GM21381 (cell line): ENCODE measurements around the gene MAP1B.

ENCODE experiments used
- ATAC-seq: cut with Tn5 transposase; IDR thresholded peaks from one replicate; pipeline ENCODE4 v1.9.1; 2021; ENCODE audit warnings: mild to moderate bottlenecking, moderate library complexity; ENCODE audit not compliant: unreplicated experiment

MAP1B gene

DNA sequence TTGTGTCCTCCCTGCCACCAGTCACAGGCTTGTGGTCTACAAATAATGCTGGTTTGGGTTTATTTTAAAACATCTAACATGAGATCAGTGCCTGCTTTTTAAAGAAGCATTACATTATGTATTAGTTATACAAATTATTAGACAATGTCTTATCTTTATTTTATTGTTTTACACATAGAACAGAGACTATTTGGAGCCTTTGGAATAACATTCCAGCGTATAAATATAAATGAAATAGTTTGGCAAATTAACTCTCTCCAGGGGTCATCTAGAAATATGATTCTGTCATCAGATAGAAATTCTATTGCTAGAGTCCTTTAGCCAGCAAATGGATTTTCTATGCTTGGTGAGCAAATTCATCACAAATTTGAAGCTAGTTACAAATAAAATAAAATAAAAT, 22.4 kb downstream of the MAP1B start:
- ATAC-seq = no peak

GRCh38 chr5:72130351-72130761, 23.1 kb downstream of the MAP1B start:
- no peak for ATAC-seq

DNA sequence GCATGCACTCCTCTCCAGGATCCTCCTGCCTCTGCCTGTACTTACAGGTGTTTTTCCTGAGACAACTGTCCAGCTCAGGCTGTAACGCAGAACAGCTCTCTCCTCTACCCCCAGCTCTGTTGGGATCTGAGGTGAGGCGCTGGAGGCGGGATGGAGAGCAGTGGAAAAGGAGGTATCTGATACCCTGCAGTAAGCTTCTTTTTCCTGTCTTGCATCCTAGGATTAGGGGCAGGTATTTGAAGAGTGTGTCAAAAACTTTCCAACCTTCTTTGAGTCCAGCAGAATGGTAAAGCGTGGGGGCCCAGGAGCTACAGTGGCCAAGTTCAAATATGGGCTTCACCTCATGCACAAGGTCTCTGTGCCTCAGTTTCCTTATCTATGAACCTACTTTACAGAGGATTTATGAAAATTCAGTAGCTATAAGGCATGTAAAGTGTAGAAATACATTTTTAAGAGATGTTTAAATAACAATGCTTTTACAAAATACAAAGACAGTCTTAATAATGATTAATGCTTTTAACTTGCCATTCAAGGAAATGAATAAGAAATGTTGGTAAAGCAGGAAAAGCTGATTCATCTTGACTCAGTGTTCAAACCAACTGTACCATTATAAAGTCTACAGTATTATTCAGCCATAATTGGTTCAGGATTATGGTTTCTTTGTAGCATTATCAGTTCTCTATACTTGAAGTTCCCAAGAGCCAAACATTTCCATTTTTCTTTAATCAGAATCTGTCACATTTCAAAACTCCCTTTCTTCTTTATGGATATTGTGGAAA, 26.1 kb downstream of the MAP1B start:
- no peak for ATAC-seq

- no peak for ATAC-seq
Measured at GRCh38 chr5:72134226-72134899, 27.1 kb downstream of the MAP1B start.

DNA sequence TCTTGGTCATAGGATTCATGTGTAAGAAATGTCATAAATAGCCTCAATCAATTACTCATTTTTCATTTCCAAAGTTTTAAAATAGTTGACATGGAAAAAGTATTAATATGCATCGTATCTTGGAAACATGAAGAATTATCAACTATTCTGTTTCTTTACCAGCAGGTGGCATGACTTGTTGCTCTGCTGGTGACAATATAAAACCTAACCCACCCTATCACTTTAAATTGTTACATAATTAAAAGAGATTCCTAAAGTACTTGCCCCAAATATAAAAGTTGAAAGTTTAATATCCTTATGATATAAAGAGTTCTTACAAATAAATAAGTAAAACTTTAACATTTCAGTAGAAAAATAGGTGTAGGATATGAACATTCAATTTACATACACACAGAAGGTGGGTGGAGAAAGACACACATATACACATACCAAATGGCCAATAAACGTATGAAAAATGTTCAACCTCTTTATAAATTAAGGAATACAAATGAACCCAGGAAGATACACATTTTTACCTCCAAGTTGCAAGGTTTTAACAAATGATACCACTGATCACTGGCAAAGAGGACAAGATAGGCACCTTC, 30.6 kb downstream of the MAP1B start:
- ATAC-seq = no peak

- ATAC-seq = peak; percentile 62
Measured at GRCh38 chr5:72138943-72139521, 31.8 kb downstream of the MAP1B start.

DNA sequence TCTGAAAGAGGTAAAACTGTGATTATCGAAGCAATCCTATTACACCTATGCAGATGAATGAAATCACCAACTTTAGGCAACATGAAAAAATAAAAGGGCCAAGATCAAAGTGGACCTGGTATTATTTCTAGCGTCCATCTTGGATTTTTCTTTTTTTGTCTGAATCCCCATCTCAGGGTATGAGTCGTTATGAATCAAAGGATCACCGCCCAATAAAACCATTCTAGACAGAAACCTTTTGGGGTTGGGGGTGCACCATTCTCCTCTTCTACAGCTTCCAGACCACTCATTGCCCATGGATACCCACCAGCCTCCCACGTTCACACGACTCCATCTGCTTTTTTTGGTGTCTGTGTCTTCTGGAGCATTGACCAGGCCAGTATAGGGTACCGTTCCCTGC, 33.4 kb downstream of the MAP1B start:
- no peak for ATAC-seq

GRCh38 chr5:72141440-72142355, 34.4 kb downstream of the MAP1B start:
- no peak for ATAC-seq

GRCh38 chr5:72144762-72145161, 37.5 kb downstream of the MAP1B start:
- no peak for ATAC-seq

DNA sequence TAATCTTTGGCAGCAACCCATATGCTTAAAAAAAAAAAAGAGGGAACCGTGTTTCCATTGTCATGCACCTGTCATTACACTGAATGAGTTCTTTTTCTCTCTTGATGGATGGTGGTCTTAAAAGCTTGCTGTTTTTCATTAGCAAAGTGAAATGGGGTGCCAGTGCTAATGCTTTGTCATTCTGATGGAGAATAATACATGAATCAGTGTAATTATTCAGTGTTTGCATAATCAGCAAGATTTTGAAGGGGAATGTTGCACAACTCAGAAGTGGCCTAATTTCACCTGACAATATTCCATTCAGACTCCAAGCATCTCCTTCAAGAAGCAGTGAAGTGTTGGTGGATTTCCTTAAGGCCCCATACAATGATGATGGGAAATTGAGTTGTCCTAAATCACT, 38.1 kb downstream of the MAP1B start:
- no peak for ATAC-seq

DNA sequence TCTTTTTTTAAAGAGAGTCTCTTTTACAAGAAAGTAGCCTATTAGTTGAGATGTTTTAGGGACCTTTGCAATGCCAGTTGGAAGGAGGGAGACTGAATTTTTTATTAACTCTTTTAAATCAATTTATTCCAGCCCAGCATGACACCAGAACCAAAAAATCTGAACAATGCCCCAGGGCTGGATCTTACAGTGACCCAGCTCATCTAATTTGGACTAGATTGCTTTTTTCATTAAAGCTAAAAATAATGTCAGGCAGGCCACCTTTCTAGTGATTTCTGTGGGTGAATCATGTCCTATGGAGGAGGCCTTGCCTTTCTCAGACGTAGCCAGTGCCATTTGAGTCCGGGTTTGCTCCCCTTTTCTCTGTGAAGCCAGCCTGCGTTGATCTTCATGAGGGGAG, 38.8 kb downstream of the MAP1B start:
- ATAC-seq = no peak

- ATAC-seq = no peak
Measured at GRCh38 chr5:72147569-72147968, 40.3 kb downstream of the MAP1B start.

DNA sequence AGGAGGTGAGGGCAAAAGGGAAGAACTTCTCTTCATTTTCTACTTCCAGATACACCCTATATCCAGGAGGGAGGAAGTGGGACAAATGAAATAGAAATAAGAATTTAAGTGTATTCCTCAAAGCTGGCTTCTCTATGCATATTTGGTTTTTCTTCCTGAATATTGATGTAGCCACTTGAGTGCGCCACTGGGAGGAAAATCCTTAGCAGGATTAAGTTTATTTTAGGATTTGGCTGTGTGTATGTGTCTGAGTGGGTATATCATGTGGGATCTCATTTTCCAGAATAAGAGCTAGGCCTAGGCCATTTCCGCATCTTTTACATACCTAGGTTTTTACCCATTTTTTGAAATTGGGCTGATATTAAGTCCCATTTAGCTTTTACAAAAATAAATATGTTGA, 42.5 kb downstream of the MAP1B start:
- no peak for ATAC-seq

GRCh38 chr5:72151169-72151568, 43.9 kb downstream of the MAP1B start:
- no peak for ATAC-seq

DNA sequence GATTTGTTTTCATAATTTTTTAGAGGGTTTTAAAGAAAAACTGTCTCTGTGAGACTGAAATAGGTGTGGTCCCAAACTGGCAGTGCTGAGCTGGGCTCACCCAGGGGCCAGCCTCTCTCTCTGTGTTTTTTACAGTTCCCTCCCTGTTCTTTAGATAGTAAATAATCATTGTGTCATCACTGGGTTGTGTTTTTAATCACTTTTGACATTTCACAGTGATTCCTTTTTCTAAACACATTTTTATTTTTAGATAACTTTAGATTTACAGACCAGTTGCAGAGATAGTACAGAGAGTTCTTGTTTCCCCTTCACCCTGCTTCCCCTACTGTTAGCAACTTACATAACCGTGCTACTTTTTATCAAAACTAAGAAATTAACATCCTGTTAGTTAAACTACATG, 44.4 kb downstream of the MAP1B start:
- ATAC-seq = no peak

DNA sequence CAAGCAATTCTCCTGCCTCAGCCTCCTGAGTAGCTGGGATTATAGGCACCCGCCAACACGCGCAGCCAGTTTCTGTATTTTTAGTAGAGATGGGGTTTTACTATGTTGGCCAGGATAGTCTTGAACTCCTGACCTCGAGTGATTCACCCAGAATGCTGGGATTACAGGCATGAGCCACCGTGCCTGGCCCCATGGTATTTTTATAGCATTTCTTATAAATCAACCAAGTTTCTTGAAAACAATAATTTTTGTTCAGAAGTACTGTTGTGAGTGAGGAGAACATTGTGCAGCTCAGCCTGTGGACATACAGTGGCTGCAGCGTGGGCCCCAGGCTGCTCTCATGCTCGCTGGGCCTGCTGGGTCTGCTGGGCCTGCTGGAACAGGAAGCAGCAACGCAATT, 45.3 kb downstream of the MAP1B start:
- no peak for ATAC-seq

- no peak for ATAC-seq
Measured at GRCh38 chr5:72153551-72153950, 46.3 kb downstream of the MAP1B start.

DNA sequence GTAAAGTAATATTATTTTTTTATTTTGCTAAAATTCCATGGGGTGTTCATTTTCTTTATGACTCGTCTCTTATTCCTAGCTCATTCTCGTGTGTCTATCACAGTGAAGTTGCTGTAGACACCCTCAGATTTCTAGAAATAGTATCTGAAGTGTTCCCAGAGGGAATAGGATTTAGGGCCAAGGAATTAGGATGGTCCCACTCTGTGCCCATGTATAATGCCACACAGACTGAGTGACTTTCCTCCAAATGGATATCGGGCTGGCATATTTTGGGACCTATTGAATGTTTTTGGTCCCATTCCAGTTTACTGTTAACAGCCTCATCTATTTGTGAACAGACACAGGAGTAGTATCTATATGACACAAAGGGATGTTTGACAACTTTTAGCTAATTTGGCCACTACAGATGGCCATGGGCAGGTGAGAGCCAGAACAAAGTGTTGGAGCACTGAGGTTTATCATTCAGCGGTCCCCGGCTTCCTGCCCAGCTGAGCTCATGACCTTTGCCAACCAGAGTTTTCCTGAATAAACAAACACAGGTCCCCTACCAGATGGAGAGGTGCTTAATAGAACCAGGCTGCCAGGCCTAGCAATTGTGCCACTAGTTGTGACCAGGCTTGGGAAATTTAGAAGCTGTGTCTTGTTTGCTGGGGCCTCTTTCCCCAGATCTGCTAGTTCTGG, 46.9 kb downstream of the MAP1B start:
- no peak for ATAC-seq

- no peak for ATAC-seq
Measured at GRCh38 chr5:72156946-72157624, 49.8 kb downstream of the MAP1B start.

DNA sequence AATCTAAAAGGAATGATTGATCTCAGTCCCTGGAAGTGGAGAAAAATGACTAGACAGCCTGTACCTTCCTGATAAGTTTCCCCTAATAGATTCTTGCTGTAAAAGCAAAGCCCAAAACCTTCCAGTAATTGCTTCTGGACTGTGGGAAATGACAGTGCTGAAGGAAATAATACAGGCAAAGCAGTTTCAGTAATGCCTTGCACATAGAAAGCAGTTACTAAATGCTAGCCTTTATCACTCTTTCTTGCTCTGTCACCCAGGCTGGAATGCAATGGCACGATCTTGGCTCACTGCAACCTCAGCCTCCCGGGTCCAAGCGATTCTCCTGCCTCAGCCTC, 50.3 kb downstream of the MAP1B start:
- ATAC-seq = no peak
